Thymus (tissue), 11 donors: ENCODE results near the gene IGF2R. TPM values are rescaled to one million over a fixed set of nuclear protein-coding genes. Genes with fewer than 3 reads are reported as not detected.
"Not testable (repeated sequence)": the region's sequence is repeated elsewhere in the genome, so short reads cannot be mapped to it uniquely, and the experiment has no call there.

Experiments
- DNase-seq, 9 donors: peaks; one replicate each; pipeline ENCODE4 v3.0.0-alpha.2; 2013; ENCODE audit warnings: low spot score in 9 of 9, low read depth in 6 of 9, missing footprints in 1 of 9
- H3K27ac ChIP-seq, 2 donors: one replicate each; pipeline ENCODE4 v1.5.1; 2013; ENCODE audit warnings: control low read depth in 1 of 2, low read depth in 1 of 2, low read length in 1 of 2, mild to moderate bottlenecking in 1 of 2, moderate library complexity in 1 of 2
- H3K27me3 ChIP-seq, 2 donors: one replicate each; pipeline ENCODE4 v1.5.1; 2013; ENCODE audit warnings: low read length in 1 of 2; ENCODE audit not compliant: control insufficient read depth in 2 of 2, insufficient read depth in 1 of 2
- H3K36me3 ChIP-seq, 2 donors: one replicate each; pipeline ENCODE4 v1.5.1; 2013; ENCODE audit warnings: low read length in 1 of 2, mild to moderate bottlenecking in 1 of 2, moderate library complexity in 1 of 2; ENCODE audit not compliant: control insufficient read depth in 2 of 2, insufficient read depth in 2 of 2
- H3K4me1 ChIP-seq, 2 donors: one replicate each; pipeline ENCODE4 v1.5.1; 2013; ENCODE audit warnings: low read length in 2 of 2; ENCODE audit not compliant: control insufficient read depth in 2 of 2, insufficient read depth in 2 of 2
- H3K4me3 ChIP-seq, 2 donors: one replicate each; pipeline ENCODE4 v1.5.1; 2013; ENCODE audit warnings: low read length in 2 of 2, control low read depth in 1 of 2, mild to moderate bottlenecking in 1 of 2
- H3K9me3 ChIP-seq, 2 donors: one replicate each; pipeline ENCODE4 v1.5.1; 2013; ENCODE audit warnings: low read length in 1 of 2, mild to moderate bottlenecking in 1 of 2; ENCODE audit not compliant: control insufficient read depth in 2 of 2, insufficient read depth in 1 of 2
- WGBS: extraction: QIAGEN DNeasy Blood & Tissue Kit; methylation state at CpG from one replicate; pipeline ENCODE4 v1.1.7; 2013; 5-methylcytosine and 5-hydroxymethylcytosine counted together
- polyA plus RNA-seq: library from polyadenylated mRNA; stranded (reverse); fragments of 200-250 nt; gene quantifications from one replicate; pipeline ENCODE4 v1.2.3, GENCODE V29; 2013
- total RNA-seq: library from RNA; stranded (reverse); fragments of 120-200 nt; gene quantifications from one replicate; pipeline ENCODE4 v1.2.4, GENCODE V29; 2013
- donor health status: healthy.

Gene IGF2R
- total and polyA plus RNA-seq, 2 donors: 16.3 to 16.6 TPM

DNA sequence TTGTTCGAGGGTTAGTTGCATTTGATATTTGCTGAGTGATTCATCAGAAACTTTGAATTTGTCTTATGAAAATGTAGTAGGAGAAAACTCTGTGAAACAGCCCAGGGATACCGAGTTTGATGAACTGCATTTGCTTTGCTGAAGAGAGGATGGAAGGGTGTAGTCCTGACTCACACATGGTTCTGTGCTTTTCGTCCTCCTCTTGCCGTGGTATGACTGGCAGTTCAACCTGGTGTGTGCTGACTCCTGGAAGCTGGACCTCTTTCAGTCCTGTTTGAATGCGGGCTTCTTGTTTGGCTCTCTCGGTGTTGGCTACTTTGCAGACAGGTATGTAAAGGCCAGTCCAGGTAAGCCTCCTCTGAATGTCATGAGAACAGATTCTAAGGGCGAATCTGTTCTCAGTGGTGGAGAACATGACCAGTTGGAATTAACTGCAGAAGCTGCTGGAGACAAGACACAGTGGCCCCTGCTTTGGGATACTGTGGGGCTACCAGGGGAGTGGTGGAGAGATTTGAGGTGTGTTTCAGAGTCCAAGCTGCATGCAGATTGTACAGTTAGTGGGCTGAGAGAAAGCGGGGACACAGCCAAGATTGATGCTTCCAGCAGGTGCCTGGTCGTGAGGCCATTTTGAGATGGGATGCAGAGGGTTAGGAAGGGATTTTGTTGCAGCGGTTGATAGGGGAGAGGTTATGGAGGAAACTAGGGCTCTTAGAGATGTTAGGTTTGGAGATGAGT lies 161.2 kb downstream of the IGF2R start:
- no peak for DNase-seq
- Histone ChIP-seq H3K4me3 (no peak overlapping the region), H3K36me3 (no peaks in the 10 kb centered on the region), H3K9me3 (no peaks in the 10 kb centered on the region), H3K27me3 (no peaks in the 10 kb centered on the region), H3K4me1 (no peaks in the 10 kb centered on the region), H3K27ac (no peak overlapping the region)
- 94% methylated on average over 10 of the region's 10 CpGs for WGBS

- Histone ChIP-seq H3K4me3 (no peak overlapping the region), H3K27me3 (peaks cover 0 to 1% of the 10 kb centered on the region in 2 donors), H3K9me3 (no peaks in the 10 kb centered on the region), H3K27ac (no peak overlapping the region), H3K36me3 (no peaks in the 10 kb centered on the region), H3K4me1 (no peaks in the 10 kb centered on the region)
- WGBS: 93% methylated on average over 13 of the region's 13 CpGs
- no peak for DNase-seq
These were observed 162.0 kb downstream of the IGF2R start for GRCh38 chr6:160130729-160131484.

- Histone ChIP-seq H3K27ac (no peak overlapping the region), H3K4me3 (no peak overlapping the region), H3K9me3 (no peaks in the 10 kb centered on the region), H3K27me3 (peaks cover 0 to 3% of the 10 kb centered on the region in 2 donors), H3K36me3 (no peaks in the 10 kb centered on the region), H3K4me1 (no peaks in the 10 kb centered on the region)
- WGBS: 87% methylated on average over 19 of the region's 19 CpGs
- DNase-seq: no peak
These were observed 162.9 kb downstream of the IGF2R start for GRCh38 chr6:160131636-160132296.

GRCh38 chr6:160132297-160132637 lies 163.4 kb downstream of the IGF2R start:
- no peak overlapping the region for H3K27ac ChIP-seq
- H3K4me1 ChIP-seq: no peaks in the 10 kb centered on the region
- H3K27me3 ChIP-seq: peaks cover 0 to 6% of the 10 kb centered on the region in 2 donors
- H3K36me3 ChIP-seq: no peaks in the 10 kb centered on the region
- 80% methylated on average over 4 of the region's 4 CpGs for WGBS
- no peaks in the 10 kb centered on the region for H3K9me3 ChIP-seq
- DNase-seq: no peak
- no peak overlapping the region for H3K4me3 ChIP-seq

DNA sequence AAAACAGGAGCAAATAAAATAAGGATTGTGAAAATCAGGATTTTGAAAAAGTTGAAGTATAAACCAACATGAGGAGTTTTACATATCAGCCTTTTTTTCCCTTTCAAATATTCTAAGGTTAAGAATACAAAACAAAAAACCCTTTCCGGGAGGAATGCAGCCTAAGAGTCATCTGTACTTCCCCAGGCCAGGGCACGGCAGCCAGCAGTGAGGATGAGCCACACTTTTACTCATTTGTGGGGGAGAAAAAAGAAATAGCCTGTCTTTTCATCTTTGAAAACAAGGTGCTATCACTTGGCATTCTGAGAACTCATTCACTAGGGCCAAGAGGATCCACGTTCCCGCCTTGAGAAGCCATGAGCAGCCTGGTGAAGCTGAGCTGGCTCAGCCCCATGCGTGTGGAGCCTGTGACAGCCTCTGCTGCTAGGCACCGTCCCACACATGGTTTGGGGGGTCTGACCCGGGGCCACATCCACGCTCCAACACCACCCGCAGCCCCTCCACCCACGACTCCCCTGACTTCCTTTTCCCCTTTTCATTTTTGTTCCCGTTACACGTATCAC lies 164.0 kb downstream of the IGF2R start:
- WGBS: 61% methylated on average over 12 of the region's 12 CpGs
- Histone ChIP-seq H3K4me1 (no peaks in the 10 kb centered on the region), H3K27me3 (peaks cover 0 to 10% of the 10 kb centered on the region in 2 donors), H3K4me3 (no peak overlapping the region), H3K9me3 (peaks cover 0 to 3% of the 10 kb centered on the region in 2 donors), H3K27ac (no peak overlapping the region), H3K36me3 (no peaks in the 10 kb centered on the region)
- no peak for DNase-seq

GRCh38 chr6:160133441-160134336 lies 164.8 kb downstream of the IGF2R start:
- no peak for DNase-seq
- no peak overlapping the region for H3K27ac ChIP-seq
- H3K27me3 ChIP-seq: peaks cover 0 to 11% of the 10 kb centered on the region in 2 donors
- WGBS: 90% methylated on average over 47 of the region's 47 CpGs
- H3K4me1 ChIP-seq: no peaks in the 10 kb centered on the region
- H3K4me3 ChIP-seq: no peak overlapping the region
- no peaks in the 10 kb centered on the region for H3K36me3 ChIP-seq
- peaks cover 0 to 3% of the 10 kb centered on the region in 2 donors for H3K9me3 ChIP-seq

DNA sequence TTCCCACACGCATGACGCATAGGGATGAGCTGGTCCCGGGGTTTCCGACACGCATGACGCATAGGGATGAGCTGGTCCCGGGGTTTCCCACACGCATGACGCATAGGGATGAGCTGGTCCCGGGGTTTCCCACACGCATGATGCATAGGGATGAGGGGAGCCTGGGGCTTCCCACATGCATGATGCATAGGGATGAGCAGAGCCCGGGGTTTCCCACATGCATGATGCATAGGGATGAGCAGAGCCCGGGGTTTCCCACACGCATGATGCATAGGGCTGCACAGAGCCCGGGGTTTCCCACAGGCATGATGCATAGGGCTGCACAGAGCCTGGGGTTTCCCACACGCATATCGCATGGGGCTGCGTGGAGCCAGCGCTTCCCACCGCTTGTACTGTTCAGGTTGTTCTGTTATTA lies 165.5 kb downstream of the IGF2R start:
- H3K27me3 ChIP-seq: peaks cover 0 to 11% of the 10 kb centered on the region in 2 donors
- not testable (repeated sequence) for H3K4me1 ChIP-seq, H3K4me3 ChIP-seq, H3K36me3 ChIP-seq, DNase-seq, H3K27ac ChIP-seq, H3K9me3 ChIP-seq
- 93% methylated on average over 20 of the region's 20 CpGs for WGBS

- H3K4me1 ChIP-seq: no peaks in the 10 kb centered on the region
- H3K9me3 ChIP-seq: peaks cover 0 to 3% of the 10 kb centered on the region in 2 donors
- H3K27me3 ChIP-seq: peaks cover 0 to 11% of the 10 kb centered on the region in 2 donors
- DNase-seq: no peak
- H3K36me3 ChIP-seq: no peaks in the 10 kb centered on the region
- WGBS: 93% methylated on average over 6 of the region's 6 CpGs
- no peak overlapping the region for H3K27ac ChIP-seq
- H3K4me3 ChIP-seq: no peak overlapping the region
These were observed 166.1 kb downstream of the IGF2R start for GRCh38 chr6:160134779-160135547.
